Measurements from ENCODE around the gene SOBP.

SOBP gene

DNA sequence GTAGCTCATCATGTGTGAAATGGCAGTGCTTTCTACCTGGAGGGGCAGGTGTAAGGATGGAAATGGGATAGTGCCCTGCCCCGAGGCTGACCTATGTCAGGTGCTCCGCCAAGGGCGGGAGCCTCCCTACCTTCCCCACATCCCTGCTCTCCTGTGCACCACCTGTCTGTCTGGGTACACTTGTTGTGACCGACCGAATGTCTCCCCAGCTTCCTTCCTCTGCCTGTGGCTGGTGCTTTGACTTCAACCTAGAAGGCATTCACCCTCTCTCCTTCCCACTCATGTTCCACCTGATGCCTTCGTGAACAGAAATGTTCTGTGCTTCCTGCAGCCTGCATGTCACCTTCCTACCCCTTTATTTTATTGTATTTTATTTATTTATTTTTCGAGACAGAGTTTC is 219.4 kb downstream of the SOBP start:
- DNase-seq (ENCODE audit: low read depth in 1 of 2, low spot score in 1 of 2): no peak
